Pancreas (tissue), 10 donors: Measurements from ENCODE around the gene BLACAT1. TPM values are rescaled to one million over a fixed set of nuclear protein-coding genes. Genes with fewer than 3 reads are reported as not detected.
A peak's percentile ranks its signal among the peaks of the same experiment; 100 is the strongest.

Experiments used
- ATAC-seq, 4 donors: fragments of 200-7000 bp; cut with Tn5 transposase; one replicate each; pipeline versions ENCODE4 v1.8.0 to v1.9.1; 2020; ENCODE audit warnings: mild to moderate bottlenecking in 4 of 4, moderate library complexity in 4 of 4
- DNase-seq, 6 donors: peaks; one replicate each; pipeline ENCODE4 v3.0.0-alpha.2; 2020
- FAIRE-seq: peaks from 2 replicates; lab custom pipeline; 2012; peaks lifted over from hg19 to GRCh38; lab: Jason Lieb, UNC
- H3K27ac ChIP-seq, 4 donors: fragments of 200-600 bp; sonication (generic); 1 replicate in 3 of 4; 2 replicates in 1 of 4; pipeline versions ENCODE4 v1.5.0 to v1.8.0; 2020
- H3K27me3 ChIP-seq, 4 donors: fragments of 200-600 bp; one replicate each; pipeline ENCODE4 v1.8.0; 2021
- H3K36me3 ChIP-seq, 3 donors: fragments of 200-600 bp; sonication (generic) in 1 of 3; one replicate each; pipeline versions ENCODE4 v1.5.0 to v1.8.0; 2020 to 2021
- H3K4me1 ChIP-seq, 3 donors: fragments of 200-600 bp; one replicate each; pipeline ENCODE4 v1.8.0; 2021
- H3K4me3 ChIP-seq, 4 donors: fragments of 200-600 bp; sonication (generic) in 2 of 4; one replicate each; pipeline versions ENCODE4 v1.5.0 to v1.8.0; 2020 to 2021
- H3K9me3 ChIP-seq, 4 donors: fragments of 200-600 bp; one replicate each; pipeline ENCODE4 v1.8.0; 2021
- WGBS, 2 donors: extraction: QIAGEN DNeasy Blood & Tissue Kit; methylation state at CpG; one replicate each; pipeline ENCODE4 v1.1.7; 2013; 5-methylcytosine and 5-hydroxymethylcytosine counted together
- intact Hi-C, 3 donors: fragments of 100-400 bp; cut with DNase I; formaldehyde crosslinking; loops; one replicate each; pipeline versions ENCODE4 v1.11.1 to v1.14.2; 2022
- polyA plus RNA-seq, 2 donors: library from polyadenylated mRNA; stranded (reverse); fragments of 200-250 nt; gene quantifications; one replicate each; pipeline ENCODE4 v1.2.3, GENCODE V29; 2013
- total RNA-seq, 6 donors: library from RNA; stranded (reverse); fragmentation: NEBNext Ultra II Directional in 4 of 6; extraction: Animal tissue kit (Norgen Biotek cat#: 25700) in 4 of 6; gene quantifications; one replicate each; pipeline versions ENCODE4 v1.2.1 to v1.2.4, GENCODE V29; 2021 to 2023
- TF ChIP-seq, protein P1 (sequence below), 4 donors: fragments of 200-600 bp; sonication (generic) in 3 of 4; IDR thresholded peaks; one replicate each; pipeline versions ENCODE4 v1.5.0 to v1.8.0; 2021; ENCODE audit warnings: antibody characterized with exemption in 4 of 4
- donor health status: healthy with polysubstance abuse.
- donor health status: DM: no; HTN: no; CAD: no; lungs with moderate emphysema.
- donor health status: DM: no; HTN: no; CAD: no.
- donor health status: control.
- donor health status: control.
- donor health status: Bipolar disorder and iron deficiency.
- donor health status: DM: yes; HTN: yes; CAD: no.
- donor health status: DM: no; HTN: no; CAD: no.
- donor health status: DM: no; HTN: no; CAD: no.
- donor health status: DM: yes; HTN: yes; CAD: no.

Gene BLACAT1
- total and polyA plus RNA-seq, 8 donors: 0.09 to 0.34 (median 0.17) TPM; not detected in 2

DNA sequence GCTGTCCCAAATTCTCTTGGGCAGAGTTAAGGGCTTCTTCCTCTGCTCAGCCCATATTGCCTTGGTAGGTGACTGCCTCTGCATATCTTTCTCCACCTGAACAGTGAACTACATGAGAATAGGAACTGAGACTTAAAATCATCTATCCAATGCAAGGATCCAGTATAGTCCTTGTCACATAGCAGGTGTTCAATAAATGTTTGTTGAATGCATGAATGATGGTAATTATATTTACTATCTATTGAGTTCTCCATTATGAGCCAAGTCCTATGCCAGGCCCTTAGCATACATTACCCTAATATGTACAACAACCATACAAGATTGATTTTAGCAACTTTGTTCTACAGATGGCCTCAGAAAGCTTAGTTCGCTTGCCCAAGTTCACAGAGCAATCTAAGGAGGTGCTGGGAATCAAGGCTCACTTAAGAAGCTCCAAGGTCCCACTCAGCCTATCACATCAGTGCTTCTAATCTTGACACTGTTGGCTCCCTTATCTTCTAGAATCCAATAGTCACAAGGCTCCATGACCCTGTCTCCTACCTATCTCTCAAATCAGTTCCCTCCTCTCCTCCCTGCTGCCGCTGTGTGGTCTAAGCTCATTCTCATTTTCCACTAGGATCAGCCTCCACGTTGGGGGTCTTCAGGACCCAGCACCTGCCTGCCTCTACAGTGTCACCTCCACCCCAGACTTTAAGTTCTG, 46.4 kb upstream of the BLACAT1 start:
- Histone ChIP-seq H3K4me3 (no peak overlapping the region), H3K9me3 (no peaks in the 10 kb centered on the region), H3K36me3 (no peaks in the 10 kb centered on the region), H3K27ac (no peak overlapping the region), H3K27me3 (no peaks in the 10 kb centered on the region), H3K4me1 (peaks cover 0 to 3% (median 0%) of the 10 kb centered on the region in 3 donors)
- intact Hi-C loops: no loop called here
- FAIRE-seq (no peak), DNase-seq (no peak), ATAC-seq (no peak)
- TF ChIP-seq, protein P1, sequence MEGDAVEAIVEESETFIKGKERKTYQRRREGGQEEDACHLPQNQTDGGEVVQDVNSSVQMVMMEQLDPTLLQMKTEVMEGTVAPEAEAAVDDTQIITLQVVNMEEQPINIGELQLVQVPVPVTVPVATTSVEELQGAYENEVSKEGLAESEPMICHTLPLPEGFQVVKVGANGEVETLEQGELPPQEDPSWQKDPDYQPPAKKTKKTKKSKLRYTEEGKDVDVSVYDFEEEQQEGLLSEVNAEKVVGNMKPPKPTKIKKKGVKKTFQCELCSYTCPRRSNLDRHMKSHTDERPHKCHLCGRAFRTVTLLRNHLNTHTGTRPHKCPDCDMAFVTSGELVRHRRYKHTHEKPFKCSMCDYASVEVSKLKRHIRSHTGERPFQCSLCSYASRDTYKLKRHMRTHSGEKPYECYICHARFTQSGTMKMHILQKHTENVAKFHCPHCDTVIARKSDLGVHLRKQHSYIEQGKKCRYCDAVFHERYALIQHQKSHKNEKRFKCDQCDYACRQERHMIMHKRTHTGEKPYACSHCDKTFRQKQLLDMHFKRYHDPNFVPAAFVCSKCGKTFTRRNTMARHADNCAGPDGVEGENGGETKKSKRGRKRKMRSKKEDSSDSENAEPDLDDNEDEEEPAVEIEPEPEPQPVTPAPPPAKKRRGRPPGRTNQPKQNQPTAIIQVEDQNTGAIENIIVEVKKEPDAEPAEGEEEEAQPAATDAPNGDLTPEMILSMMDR (IDR thresholded peaks at IDR 0.05): no peak
- 75 to 80% methylated on average over 3 of the region's 3 CpGs for WGBS, 2 donors

DNA sequence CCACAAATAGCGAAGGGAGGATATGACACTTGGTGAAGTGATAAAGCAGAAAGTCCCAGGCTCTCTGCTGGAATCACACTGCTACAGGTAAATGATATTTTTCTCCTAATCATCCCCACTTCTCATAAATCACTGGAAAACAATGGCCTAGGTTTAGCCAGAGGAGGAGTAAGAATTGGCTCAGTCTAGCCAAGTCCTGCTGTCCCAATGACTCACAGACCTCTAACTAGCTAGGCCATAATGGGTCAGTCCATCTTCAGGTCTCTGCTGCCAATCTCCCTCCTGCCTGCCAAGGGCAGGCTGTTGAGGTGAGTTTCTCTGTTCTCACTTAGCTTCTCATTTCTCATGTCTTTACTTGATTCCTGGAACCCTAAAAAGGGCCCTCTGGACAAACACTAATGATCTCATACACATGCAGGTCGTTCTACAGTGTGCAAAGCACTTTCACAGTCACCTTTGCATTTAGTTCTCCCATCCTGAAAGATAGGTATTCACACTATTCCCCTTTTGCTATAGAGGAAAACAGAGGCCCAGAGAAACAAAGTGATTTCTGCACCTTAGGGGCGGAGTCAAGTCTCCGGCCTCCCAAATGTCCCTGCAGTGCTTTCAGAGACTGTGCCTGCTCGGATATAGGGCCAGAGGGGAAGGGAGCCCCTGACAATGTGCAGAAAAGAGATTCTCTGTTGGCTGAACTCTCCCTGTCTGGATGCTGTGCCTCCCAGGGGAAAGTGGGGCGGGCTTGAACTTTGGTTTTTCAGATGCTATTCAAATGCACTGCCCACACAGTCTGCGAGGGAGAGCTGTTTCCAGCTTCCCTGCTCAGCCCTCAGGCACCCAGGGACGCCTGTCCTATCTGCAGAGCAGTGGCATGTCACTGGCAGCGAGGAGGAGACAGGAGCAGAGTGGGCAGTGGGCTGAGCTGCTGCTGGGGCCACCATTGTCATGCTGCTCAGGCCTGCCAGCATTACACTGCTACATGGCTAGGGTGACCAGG, 44.7 kb upstream of the BLACAT1 start:
- intact Hi-C loops: no loop called here
- WGBS, 2 donors: 70 to 73% methylated on average over 9 of the region's 9 CpGs
- H3K4me1 ChIP-seq: no peaks in the 10 kb centered on the region
- H3K4me3 ChIP-seq: no peak overlapping the region
- TF ChIP-seq, protein P1 (IDR thresholded peaks at IDR 0.05): no peak
- no peak for FAIRE-seq
- DNase-seq: no peak
- H3K36me3 ChIP-seq: no peaks in the 10 kb centered on the region
- no peaks in the 10 kb centered on the region for H3K9me3 ChIP-seq
- H3K27ac ChIP-seq: no peak overlapping the region
- no peak for ATAC-seq
- no peaks in the 10 kb centered on the region for H3K27me3 ChIP-seq

DNA sequence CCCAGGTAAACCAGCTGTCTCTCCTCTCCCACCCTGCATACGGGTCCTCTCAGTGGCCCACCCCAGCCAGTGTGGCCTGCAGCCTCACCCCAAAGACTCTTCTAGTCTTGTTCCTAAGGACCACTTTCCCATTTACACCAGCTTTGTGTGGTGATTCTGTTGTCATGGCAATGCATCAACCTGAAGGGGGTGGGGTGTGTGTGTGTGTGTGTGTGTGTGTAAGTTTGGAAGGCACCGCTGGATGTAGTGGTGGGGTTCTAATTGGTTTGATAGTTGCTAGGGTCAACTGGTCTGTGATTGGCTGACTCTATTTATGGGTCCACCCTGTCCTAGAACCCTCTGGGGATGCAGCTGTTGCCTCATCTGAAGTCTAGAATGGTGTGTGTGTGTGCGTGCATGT, 43.9 kb upstream of the BLACAT1 start:
- Histone ChIP-seq H3K4me1 (no peaks in the 10 kb centered on the region), H3K9me3 (no peaks in the 10 kb centered on the region), H3K27ac (no peak overlapping the region), H3K4me3 (no peak overlapping the region), H3K27me3 (no peaks in the 10 kb centered on the region), H3K36me3 (no peaks in the 10 kb centered on the region)
- TF ChIP-seq, protein P1 (IDR thresholded peaks at IDR 0.05): no peak
- no peak for FAIRE-seq
- WGBS, 2 donors: 81 to 85% methylated on average over 3 of the region's 3 CpGs
- ATAC-seq: no peak
- intact Hi-C loops: no loop called here
- DNase-seq: no peak

DNA sequence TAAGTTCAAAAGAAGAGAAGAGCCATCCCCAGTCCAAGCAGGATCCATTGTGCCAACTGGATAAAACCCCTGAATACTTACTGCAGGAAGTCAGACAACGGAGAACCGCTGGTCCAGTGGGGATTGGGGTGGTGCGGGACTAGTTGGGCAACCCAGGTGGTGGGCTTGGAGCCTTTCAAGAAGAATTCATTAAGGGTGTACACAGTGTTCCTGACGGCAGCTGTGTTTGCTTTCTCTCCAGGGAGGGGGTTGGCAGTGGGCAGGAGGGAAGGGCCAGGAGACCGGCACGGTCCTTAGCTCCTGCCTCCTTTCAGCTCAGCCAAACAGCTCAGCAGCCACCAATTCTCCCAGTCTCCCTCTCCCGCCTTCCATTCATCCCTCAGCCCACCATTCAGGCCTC, 41.5 kb upstream of the BLACAT1 start:
- H3K27ac ChIP-seq: no peak overlapping the region

More for the DNA sequence above, 41.5 kb upstream of the BLACAT1 start:
- Histone ChIP-seq H3K4me3 (no peak overlapping the region), H3K4me1 (no peaks in the 10 kb centered on the region), H3K36me3 (no peaks in the 10 kb centered on the region), H3K9me3 (no peaks in the 10 kb centered on the region), H3K27me3 (no peaks in the 10 kb centered on the region)
- WGBS, 2 donors: 70 to 75% methylated on average over 7 of the region's 7 CpGs
- TF ChIP-seq, protein P1 (IDR thresholded peaks at IDR 0.05): no peak
- peak in 1 of 6 donors; percentile 17 for DNase-seq
- intact Hi-C loops: no loop called here
- ATAC-seq: no peak
- FAIRE-seq: no peak
